Liver (tissue), 2 donors: ENCODE measurements around the gene PEF1.

Source experiments
- TF ChIP-seq, protein P1 (sequence below): fragments of 150-350 bp; IDR thresholded peaks from 2 replicates; pipeline ENCODE4 v1.5.1; 2017; ENCODE audit warnings: improper control_type of control experiment, low read depth, low read length; ENCODE audit not compliant: missing input control
- TF ChIP-seq, protein P2 (sequence below): IDR thresholded peaks from 2 replicates; pipeline ENCODE4 v1.6.1; 2016; ENCODE audit warnings: antibody characterized with exemption, mild to moderate bottlenecking
- donor health status: healthy.

- TF ChIP-seq, protein P1, sequence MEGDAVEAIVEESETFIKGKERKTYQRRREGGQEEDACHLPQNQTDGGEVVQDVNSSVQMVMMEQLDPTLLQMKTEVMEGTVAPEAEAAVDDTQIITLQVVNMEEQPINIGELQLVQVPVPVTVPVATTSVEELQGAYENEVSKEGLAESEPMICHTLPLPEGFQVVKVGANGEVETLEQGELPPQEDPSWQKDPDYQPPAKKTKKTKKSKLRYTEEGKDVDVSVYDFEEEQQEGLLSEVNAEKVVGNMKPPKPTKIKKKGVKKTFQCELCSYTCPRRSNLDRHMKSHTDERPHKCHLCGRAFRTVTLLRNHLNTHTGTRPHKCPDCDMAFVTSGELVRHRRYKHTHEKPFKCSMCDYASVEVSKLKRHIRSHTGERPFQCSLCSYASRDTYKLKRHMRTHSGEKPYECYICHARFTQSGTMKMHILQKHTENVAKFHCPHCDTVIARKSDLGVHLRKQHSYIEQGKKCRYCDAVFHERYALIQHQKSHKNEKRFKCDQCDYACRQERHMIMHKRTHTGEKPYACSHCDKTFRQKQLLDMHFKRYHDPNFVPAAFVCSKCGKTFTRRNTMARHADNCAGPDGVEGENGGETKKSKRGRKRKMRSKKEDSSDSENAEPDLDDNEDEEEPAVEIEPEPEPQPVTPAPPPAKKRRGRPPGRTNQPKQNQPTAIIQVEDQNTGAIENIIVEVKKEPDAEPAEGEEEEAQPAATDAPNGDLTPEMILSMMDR = no peak
- TF ChIP-seq, protein P2, sequence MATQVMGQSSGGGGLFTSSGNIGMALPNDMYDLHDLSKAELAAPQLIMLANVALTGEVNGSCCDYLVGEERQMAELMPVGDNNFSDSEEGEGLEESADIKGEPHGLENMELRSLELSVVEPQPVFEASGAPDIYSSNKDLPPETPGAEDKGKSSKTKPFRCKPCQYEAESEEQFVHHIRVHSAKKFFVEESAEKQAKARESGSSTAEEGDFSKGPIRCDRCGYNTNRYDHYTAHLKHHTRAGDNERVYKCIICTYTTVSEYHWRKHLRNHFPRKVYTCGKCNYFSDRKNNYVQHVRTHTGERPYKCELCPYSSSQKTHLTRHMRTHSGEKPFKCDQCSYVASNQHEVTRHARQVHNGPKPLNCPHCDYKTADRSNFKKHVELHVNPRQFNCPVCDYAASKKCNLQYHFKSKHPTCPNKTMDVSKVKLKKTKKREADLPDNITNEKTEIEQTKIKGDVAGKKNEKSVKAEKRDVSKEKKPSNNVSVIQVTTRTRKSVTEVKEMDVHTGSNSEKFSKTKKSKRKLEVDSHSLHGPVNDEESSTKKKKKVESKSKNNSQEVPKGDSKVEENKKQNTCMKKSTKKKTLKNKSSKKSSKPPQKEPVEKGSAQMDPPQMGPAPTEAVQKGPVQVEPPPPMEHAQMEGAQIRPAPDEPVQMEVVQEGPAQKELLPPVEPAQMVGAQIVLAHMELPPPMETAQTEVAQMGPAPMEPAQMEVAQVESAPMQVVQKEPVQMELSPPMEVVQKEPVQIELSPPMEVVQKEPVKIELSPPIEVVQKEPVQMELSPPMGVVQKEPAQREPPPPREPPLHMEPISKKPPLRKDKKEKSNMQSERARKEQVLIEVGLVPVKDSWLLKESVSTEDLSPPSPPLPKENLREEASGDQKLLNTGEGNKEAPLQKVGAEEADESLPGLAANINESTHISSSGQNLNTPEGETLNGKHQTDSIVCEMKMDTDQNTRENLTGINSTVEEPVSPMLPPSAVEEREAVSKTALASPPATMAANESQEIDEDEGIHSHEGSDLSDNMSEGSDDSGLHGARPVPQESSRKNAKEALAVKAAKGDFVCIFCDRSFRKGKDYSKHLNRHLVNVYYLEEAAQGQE = no peak
Measured at GRCh38 chr1:31691446-31691845, 46.8 kb upstream of the PEF1 start.
